ENCODE results near the gene RNF145.
"Not testable (repeated sequence)": the region's sequence is repeated elsewhere in the genome, so short reads cannot be mapped to it uniquely, and the experiment has no call there.

The RNF145 gene

GRCh38 chr5:159163027-159163700, 46.2 kb downstream of the RNF145 start:
- DNase-seq (ENCODE audit: low read depth in 2 of 2, low spot score in 1 of 2): no peak

GRCh38 chr5:159161361-159162214, 47.8 kb downstream of the RNF145 start:
- DNase-seq (ENCODE audit: low read depth in 2 of 2, low spot score in 1 of 2): no peak

- not testable (repeated sequence) for DNase-seq (ENCODE audit: low read depth in 2 of 2, low spot score in 1 of 2)
Observed at GRCh38 chr5:159158553-159159091, 50.7 kb downstream of the RNF145 start.

DNA sequence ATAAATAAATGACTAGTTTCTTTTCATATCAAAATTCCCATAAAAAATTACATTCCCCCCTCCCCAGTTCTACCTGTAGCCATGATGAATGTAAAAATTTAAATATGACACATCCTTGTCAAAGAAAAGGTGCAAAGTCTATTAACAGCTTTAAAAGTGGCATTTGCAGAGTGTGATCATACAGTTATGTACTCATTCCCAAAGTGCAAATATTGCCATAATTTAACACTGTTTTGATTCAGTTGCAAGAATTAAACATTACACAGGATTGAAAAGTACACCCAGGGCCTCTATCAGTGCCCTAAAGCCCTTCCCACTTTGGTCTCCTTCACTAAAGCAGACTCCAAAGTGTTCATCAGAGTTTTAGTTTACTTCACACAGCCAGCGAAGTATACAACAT, 51.8 kb downstream of the RNF145 start:
- no peak for DNase-seq (ENCODE audit: low read depth in 2 of 2, low spot score in 1 of 2)

DNA sequence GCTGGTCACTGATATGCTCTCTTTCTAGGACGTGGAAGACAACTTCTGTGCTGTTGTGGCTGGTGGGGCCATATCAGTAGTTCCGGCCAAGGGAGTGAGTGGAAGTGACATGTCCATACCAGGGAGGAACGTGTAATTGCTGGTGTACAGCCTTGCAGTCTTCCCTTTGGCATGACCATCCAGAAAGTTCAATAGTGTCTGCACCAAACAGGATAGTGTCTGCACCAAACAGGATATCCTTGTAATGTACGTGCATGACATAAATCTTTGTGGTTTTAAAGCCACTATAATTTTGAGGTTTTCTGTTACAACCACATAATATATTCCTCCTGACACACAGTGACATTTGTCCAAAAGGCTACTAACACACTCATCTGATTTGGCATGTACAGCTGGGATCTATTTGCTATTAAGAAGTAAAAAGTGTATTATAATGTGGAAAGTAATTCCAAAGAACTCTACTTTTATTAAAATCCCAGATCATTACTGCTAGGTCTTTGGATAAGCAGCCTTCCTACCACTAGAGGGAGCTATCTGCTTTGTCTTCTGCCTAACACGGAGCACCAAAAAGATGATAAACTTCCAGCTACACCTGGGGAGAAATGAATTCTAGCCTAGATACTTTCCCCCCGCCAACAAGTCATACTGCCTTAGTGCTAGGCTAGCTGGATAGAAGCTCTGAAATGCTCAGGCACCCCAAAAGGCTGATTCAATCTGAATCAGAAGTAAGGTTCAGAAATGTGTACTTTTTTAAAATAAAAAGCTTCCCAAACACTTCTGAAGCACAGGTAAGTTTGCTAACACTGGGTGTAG, 52.7 kb downstream of the RNF145 start:
- no peak for DNase-seq (ENCODE audit: low read depth in 2 of 2, low spot score in 1 of 2)

DNA sequence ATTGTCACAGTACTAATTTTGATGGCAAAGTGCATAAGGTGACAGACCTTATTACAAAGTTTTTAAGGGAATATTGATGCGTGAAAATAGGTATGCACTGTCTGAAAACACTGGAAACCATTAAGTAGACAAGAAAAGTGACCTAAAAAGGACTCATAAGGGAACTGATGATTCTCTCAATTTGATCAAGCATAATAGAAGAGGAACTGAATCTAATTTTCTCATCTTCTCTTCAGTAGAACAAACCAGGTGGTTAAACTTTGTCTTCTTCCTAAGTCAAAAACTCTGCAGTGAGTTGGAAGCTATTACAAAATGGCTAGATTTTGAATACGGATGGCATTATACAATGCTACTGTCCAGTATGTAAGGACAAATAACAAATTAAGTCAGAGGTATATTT, 53.4 kb downstream of the RNF145 start:
- no peak for DNase-seq (ENCODE audit: low read depth in 2 of 2, low spot score in 1 of 2)

DNA sequence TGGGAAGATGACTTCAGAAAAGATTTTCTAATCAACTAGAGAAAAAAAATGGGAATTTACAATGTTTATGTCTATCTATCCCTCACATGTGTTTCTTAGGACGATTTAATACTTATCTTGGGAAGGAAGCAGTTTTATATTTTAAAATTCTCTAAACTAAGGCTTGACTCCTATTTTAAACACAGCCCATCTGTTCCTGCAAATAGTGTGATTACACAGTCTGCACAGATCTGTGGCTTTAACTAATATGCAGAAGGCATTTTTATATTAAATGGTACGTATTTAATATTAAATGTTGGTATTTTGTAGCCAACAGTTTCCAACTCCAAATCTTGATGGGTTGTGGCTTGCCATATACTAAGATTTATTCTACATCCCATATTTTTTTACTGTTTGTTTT, 56.5 kb downstream of the RNF145 start:
- DNase-seq (ENCODE audit: low read depth in 2 of 2, low spot score in 1 of 2): no peak

DNA sequence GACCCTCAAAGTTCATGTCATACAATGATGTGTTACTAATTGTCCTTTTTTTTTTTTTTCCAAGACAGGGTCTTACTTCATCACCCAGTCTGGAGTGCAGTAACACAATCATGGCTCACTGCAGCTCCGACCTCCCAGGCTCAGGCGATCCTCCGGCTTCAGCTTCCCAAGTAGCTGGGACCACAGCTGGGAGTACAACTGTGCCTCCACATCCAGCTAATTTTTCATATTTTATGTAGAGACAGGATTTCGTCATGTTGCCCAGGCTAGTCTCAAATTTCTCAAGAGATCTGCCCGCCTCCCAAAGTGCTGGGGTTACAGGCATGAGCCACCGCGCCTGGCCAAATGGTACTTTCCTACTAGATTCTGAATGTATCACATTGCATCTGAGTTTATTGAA, 60.3 kb downstream of the RNF145 start:
- DNase-seq (ENCODE audit: low read depth in 2 of 2, low spot score in 1 of 2): no peak

DNA sequence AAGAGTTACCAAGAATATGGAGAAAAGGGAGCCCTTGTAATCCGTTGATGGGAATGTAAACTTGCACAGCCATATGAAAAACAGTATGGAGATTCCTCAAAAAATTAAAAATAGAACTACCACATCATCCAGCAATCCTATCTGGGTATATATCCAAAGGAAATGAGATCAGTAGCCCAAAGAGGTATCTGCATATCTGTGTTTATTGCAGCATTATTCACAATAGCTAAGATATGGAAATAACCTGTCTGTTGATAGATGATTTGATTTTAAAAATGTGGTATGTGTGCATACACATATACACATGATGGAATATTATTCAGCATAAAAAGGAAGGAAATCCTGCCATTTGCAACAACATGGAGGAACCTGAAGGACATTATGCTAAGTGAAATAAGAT, 61.4 kb downstream of the RNF145 start:
- no peak for DNase-seq (ENCODE audit: low read depth in 2 of 2, low spot score in 1 of 2)

DNA sequence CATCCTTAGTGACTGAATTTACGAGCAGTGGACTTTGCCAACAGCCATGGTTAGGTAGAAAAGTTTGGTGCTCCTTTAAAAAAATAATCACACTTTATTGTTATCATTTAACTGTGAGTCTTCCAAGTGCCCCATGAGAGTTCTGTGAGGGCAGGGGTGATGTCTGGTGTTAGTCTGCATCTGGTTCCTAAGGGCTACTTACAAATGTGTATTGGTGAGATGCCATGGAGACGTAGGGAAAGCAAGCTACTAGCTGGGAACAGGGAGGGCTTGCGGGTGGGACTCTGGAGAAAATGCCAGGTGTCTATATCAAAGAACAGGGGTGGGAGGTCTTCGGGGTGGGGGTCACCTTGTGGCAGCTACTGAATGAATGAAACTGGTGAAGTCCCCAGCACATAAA, 62.5 kb downstream of the RNF145 start:
- DNase-seq (ENCODE audit: low read depth in 2 of 2, low spot score in 1 of 2): no peak

DNA sequence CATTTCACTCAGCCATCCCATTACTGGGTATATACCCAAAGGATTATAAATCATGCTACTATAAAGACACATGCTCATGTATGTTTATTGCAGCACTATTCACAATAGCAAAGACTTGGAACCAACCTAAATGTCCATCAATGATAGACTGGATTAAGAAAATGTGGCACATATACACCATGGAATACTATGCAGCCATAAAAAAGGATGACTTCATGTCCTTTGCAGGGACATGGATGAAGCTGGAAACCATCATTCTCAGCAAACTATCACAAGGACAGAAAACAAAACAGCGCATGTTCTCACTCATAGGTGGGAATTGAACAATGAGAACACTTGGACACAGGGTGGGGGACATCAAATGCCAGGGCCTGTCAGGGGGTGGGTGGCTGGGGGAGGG, 64.2 kb downstream of the RNF145 start:
- not testable (repeated sequence) for DNase-seq (ENCODE audit: low read depth in 2 of 2, low spot score in 1 of 2)

DNA sequence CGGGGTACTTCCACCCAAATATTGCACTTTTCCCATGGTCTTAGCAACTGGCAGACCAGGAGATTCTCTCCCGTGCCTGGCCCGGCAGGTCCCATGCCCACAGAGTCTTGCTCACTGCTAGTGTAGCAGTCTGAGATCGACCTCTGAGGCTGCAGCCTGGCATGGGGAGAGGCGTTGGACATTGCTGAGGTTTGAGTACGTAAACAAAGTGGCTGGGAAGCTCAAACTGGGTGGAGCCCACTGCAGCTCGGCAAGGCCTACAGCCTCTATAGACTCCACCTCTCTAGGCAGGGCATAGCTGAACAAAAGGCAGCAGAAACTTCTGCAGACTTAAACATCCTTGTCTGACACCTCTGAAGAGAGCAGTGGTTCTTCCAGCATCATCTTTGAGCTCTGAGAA, 69.6 kb downstream of the RNF145 start:
- DNase-seq (ENCODE audit: low read depth in 2 of 2, low spot score in 1 of 2): no peak

GRCh38 chr5:159135896-159136531, 73.3 kb downstream of the RNF145 start:
- no peak for DNase-seq (ENCODE audit: low read depth in 2 of 2, low spot score in 1 of 2)

DNA sequence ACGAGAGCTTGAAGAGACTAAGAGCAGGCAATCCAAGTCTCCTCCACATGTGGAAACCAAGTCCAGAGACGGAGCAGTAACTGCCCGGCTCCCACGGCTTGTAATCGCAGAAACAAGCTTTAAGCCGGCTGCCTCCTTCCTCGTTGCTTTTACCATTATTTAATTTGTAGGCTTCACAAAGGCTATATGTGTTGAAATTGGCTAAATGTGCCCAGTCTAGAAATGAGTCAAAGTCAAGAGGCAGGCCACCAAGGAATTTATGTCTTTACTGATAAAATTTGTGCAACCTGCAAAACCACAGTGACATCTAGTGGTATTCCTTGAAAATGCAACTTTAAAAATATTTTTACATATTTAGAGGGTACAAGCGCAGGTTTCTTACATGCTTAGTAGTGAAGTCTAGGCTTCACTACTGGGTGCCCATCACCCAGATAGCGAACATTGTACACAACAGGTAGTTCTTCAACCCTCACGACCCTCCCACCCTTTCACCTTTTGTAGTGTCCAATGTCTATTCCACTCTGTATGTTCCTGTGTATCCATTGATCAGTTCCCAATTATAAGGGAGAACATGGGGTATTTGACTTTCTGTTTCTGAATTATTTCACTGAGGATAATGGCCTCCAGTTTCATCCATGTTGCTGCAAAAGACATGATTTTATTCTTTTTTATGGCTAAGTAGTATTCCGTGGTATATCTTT, 76.2 kb downstream of the RNF145 start:
- DNase-seq (ENCODE audit: low read depth in 2 of 2, low spot score in 1 of 2): no peak

DNA sequence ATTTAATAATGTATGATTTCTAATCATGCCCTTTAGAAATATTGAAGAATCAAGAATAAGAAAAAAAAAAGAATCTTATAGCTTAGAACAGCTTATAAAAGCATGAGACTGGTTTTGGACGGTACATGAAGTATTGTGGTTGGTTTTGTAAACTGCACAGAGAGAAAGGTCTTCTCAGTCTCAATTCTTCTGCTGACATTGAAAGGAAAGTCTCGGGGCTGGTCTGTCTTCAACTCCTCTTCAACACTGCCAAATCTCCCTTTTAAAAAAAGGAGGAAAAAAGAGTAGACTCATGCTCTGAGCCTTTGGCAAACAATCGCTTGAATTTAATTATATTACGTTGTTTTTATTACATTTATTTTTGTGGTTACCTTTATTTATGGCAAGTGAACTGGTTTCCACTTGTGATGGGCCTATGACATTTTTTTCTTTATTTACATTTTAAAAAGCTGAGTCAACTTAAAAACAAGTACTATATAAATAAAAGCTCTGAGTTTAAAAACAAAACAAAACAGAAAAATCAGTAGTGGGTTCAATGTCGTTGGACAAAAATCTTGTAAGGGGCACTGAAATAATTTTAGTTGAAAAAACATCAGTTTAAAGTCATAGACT, 76.8 kb downstream of the RNF145 start:
- DNase-seq (ENCODE audit: low read depth in 2 of 2, low spot score in 1 of 2): no peak

DNA sequence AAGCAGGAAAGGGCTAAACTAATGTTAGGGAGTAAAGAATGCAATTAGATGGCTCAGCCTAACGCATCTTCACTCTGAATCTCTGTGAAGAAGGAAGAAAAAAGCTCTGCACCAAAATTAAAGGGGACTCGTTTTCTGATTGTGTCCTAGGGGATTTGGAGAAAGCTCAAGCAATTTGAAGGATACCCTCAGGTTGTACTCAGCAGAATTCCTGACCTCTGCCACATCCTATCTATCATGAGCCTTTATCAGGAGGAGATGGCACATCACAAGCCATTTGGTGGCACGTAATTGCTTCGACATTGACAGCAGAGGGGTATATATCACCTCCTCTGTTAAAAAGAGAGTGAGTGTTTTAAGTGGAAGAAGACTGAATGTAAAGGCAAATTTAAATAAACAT, 77.4 kb downstream of the RNF145 start:
- no peak for DNase-seq (ENCODE audit: low read depth in 2 of 2, low spot score in 1 of 2)

DNA sequence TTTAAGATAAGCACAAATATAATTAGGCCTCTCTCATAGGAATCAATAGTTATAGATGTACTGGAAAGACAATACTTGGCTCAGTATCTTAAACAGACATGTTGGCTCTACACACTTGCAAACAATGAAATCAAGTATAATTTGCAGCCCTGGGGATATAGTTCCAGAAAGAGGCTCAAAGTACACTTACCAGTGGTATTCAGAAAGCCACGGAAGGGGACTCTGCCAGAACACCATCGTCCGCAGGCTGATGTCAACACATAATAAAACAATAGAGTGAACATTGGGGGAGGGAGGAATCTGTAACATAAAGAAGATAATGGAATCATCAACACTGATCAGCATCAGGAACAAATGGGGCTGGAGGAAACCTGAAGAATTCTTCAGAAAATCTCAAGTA, 78.5 kb downstream of the RNF145 start:
- DNase-seq (ENCODE audit: low read depth in 2 of 2, low spot score in 1 of 2): no peak

DNA sequence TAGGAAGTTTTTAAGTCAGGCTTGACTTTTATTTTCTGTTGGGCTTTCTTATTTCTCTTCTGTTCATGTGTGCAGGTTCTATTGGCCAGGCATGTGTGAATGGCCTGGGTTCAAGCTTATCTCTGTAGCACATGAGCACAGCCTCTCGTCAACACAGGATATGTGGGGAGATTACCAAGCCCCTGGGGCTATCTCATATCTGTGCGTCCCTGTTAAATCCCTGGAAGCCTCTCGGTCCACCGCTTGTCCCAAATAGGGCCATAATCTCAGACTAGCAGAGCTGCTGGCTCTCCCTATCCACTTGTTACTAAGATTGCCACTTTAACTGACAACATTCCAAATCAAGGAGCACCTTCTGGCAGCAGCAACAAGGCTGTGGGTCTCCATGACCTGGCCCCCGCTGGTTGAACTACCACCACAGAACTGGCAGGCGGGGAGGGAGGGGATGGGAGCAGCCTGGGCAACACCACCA, 81.2 kb downstream of the RNF145 start:
- no peak for DNase-seq (ENCODE audit: low read depth in 2 of 2, low spot score in 1 of 2)

- no peak for DNase-seq (ENCODE audit: low read depth in 2 of 2, low spot score in 1 of 2)
Observed at GRCh38 chr5:159123700-159124099, 85.7 kb downstream of the RNF145 start.

GRCh38 chr5:159123189-159123588, 86.2 kb downstream of the RNF145 start:
- DNase-seq (ENCODE audit: low read depth in 2 of 2, low spot score in 1 of 2): no peak
